Right lobe of liver (tissue), 6 donors: Measurements from ENCODE around the gene MAGI1. TPM values are rescaled to one million over a fixed set of nuclear protein-coding genes. Genes with fewer than 3 reads are reported as not detected.

Experiments
- ATAC-seq, 4 donors: fragments of 200-7000 bp; cut with Tn5 transposase; one replicate each; pipeline ENCODE4 v1.9.1; 2020; ENCODE audit warnings: mild to moderate bottlenecking in 4 of 4, moderate library complexity in 4 of 4
- DNase-seq, 3 donors: peaks; one replicate each; pipeline ENCODE4 v3.0.0-alpha.2; 2020
- H3K27ac ChIP-seq, 3 donors: fragments of 200-600 bp; one replicate each; pipeline ENCODE4 v1.8.0; 2022
- H3K27me3 ChIP-seq, 2 donors: fragments of 200-600 bp; one replicate each; pipeline ENCODE4 v1.8.0; 2022
- H3K36me3 ChIP-seq, 4 donors: fragments of 200-600 bp; sonication (generic) in 1 of 4; one replicate each; pipeline versions ENCODE4 v1.5.1 to v1.8.0; 2017 to 2022; ENCODE audit warnings: control low read depth in 1 of 4
- H3K4me1 ChIP-seq, 4 donors: fragments of 200-600 bp; sonication (generic) in 1 of 4; one replicate each; pipeline versions ENCODE4 v1.5.1 to v1.8.0; 2017 to 2022; ENCODE audit warnings: control low read depth in 1 of 4
- H3K4me3 ChIP-seq, 3 donors: fragments of 200-600 bp; one replicate each; pipeline ENCODE4 v1.8.0; 2022
- H3K9me3 ChIP-seq, 4 donors: fragments of 200-600 bp; sonication (generic) in 1 of 4; one replicate each; pipeline versions ENCODE4 v1.5.1 to v1.8.0; 2017 to 2022; ENCODE audit warnings: control low read depth in 1 of 4
- CTCF ChIP-seq, 4 donors: fragments of 200-600 bp in 3 of 4; fragments of 450-650 bp in 1 of 4; IDR thresholded peaks; one replicate each; pipeline versions ENCODE4 v1.5.1 to v1.8.0; 2016 to 2022; ENCODE audit warnings: antibody characterized with exemption in 4 of 4, mild to moderate bottlenecking in 2 of 4
- POLR2A ChIP-seq: fragments of 450-650 bp; IDR thresholded peaks from one replicate; pipeline ENCODE4 v1.6.1; 2017; ENCODE audit warnings: antibody characterized with exemption, mild to moderate bottlenecking
- WGBS: methylation state at CpG from one replicate; pipeline ENCODE4 v1.1.6; 2018; ENCODE audit warnings: low coverage, low lambda C conversion rate; ENCODE audit not compliant: insufficient coverage; ENCODE audit errors: missing lambda C conversion rate; 5-methylcytosine and 5-hydroxymethylcytosine counted together
- intact Hi-C, 2 donors: fragments of 100-400 bp; cut with DNase I; formaldehyde crosslinking; loops; one replicate each; pipeline versions ENCODE4 v1.11.2 to v1.14.1; 2022
- total RNA-seq, 6 experiments: library from RNA; depleted of rRNA in 2 of 6; stranded (reverse); fragments of >200 nt in 2 of 6; fragmentation: NEBNext Ultra II Directional in 3 of 6; extraction: Animal tissue kit (Norgen Biotek cat#: 25700) in 3 of 6; gene quantifications; one replicate each; pipeline versions ENCODE4 v1.1.0 to v1.2.4, GENCODE V29; 2016 to 2023
- donor health status: DM: no; HTN: yes; CAD: no.
- donor health status: DM: no; HTN: no; CAD: no.
- donor health status: DM: no; HTN: no; CAD: no.
- donor health status: DM: no; HTN: yes; CAD: no.
- donor health status: DM: no; HTN: yes; CAD: no.

The MAGI1 gene
- total RNA-seq, 6 experiments from 2014 or later: 22.6 to 37.7 (median 26.9) TPM

- intact Hi-C loops: no loop called here
- H3K4me3 ChIP-seq: no peak overlapping the region
- no peaks in the 10 kb centered on the region for H3K36me3 ChIP-seq
- no peak for ATAC-seq
- no peaks in the 10 kb centered on the region for H3K27me3 ChIP-seq
- H3K4me1 ChIP-seq: no peaks in the 10 kb centered on the region
- 93% methylated on average over 4 of the region's 4 CpGs for WGBS
- TF ChIP-seq CTCF (IDR thresholded peaks at IDR 0.05) (no peak), POLR2A (no peak)
- DNase-seq: no peak
- no peak overlapping the region for H3K27ac ChIP-seq
- no peaks in the 10 kb centered on the region for H3K9me3 ChIP-seq
Measured at GRCh38 chr3:65796676-65797075, 242.0 kb downstream of the MAGI1 start.

- no peak for ATAC-seq
- Histone ChIP-seq H3K4me1 (peaks cover 0 to under 1% (median 0%) of the 10 kb centered on the region in 4 donors), H3K27ac (no peak overlapping the region), H3K27me3 (no peaks in the 10 kb centered on the region), H3K36me3 (no peaks in the 10 kb centered on the region), H3K4me3 (no peak overlapping the region), H3K9me3 (no peaks in the 10 kb centered on the region)
- TF ChIP-seq POLR2A: no peak
- no peak for TF ChIP-seq CTCF (IDR thresholded peaks at IDR 0.05)
- intact Hi-C loops: no loop called here
- no peak for DNase-seq
- WGBS: 88% methylated on average over 2 of the region's 2 CpGs
Measured at GRCh38 chr3:65795166-65795565, 243.6 kb downstream of the MAGI1 start.

- ATAC-seq (no peak), DNase-seq (no peak)
- peaks cover 0 to 5% (median 0%) of the 10 kb centered on the region in 4 donors for H3K4me1 ChIP-seq
- 77% methylated on average over 8 of the region's 8 CpGs for WGBS
- TF ChIP-seq POLR2A (no peak), CTCF (IDR thresholded peaks at IDR 0.05) (no peak)
- H3K27me3 ChIP-seq: no peaks in the 10 kb centered on the region
- intact Hi-C loops: no loop called here
- no peaks in the 10 kb centered on the region for H3K36me3 ChIP-seq
- no peak overlapping the region for H3K4me3 ChIP-seq
- H3K9me3 ChIP-seq: no peaks in the 10 kb centered on the region
- H3K27ac ChIP-seq: no peak overlapping the region
Measured at GRCh38 chr3:65793495-65794200, 245.1 kb downstream of the MAGI1 start.

- Histone ChIP-seq H3K36me3 (no peaks in the 10 kb centered on the region), H3K27me3 (no peaks in the 10 kb centered on the region), H3K4me1 (peaks cover 0 to 5% (median 0%) of the 10 kb centered on the region in 4 donors), H3K9me3 (no peaks in the 10 kb centered on the region), H3K4me3 (no peak overlapping the region), H3K27ac (no peak overlapping the region)
- ATAC-seq (no peak), DNase-seq (no peak)
- TF ChIP-seq CTCF (IDR thresholded peaks at IDR 0.05): no peak
- no peak for TF ChIP-seq POLR2A
- intact Hi-C loops: no loop called here
- 63% methylated on average over 2 of the region's 2 CpGs for WGBS
Measured at GRCh38 chr3:65788461-65788860, 250.3 kb downstream of the MAGI1 start.
